ENCODE results near the gene GABBR2. TPM values are rescaled to one million over a fixed set of nuclear protein-coding genes. Genes with fewer than 3 reads are reported as not detected.

Gene GABBR2
- polyA plus RNA-seq, 1 of the 3 experiments (the other 2 are of a cell fraction) = not detected

- Histone ChIP-seq H3K9me3 (no peaks in the 10 kb centered on the region), H3K4me1 (ENCODE audit: control insufficient read depth in 1 of 2, insufficient read depth in 2 of 2, low read depth in 1 of 2, low read length in 1 of 2) (no peaks in the 10 kb centered on the region), H3K4me3 (ENCODE audit: low read depth in 2 of 2, low read length in 1 of 2) (no peak overlapping the region), H3K9me2 (no peaks in the 10 kb centered on the region), H4K20me1 (ENCODE audit: insufficient read depth) (no peaks in the 10 kb centered on the region), H3K79me2 (ENCODE audit: insufficient read depth) (no peaks in the 10 kb centered on the region), H3F3A (replicated peaks; ENCODE audit: insufficient read depth) (no peaks in the 10 kb centered on the region), H2AFZ (ENCODE audit: low read depth) (no peak overlapping the region), H3K27me3 (ENCODE audit: insufficient read depth) (peaks cover 14% of the 10 kb centered on the region; the same call in 1 of the 2 replicates), H3K27ac (ENCODE audit: low read depth in 2 of 2, low read length in 1 of 2) (no peak overlapping the region), H3K4me2 (no peak overlapping the region), H3K9ac (no peak overlapping the region), H3K36me3 (replicated peaks in 1 of 2; ENCODE audit: control insufficient read depth in 1 of 2, insufficient read depth in 2 of 2, low read length in 1 of 2) (no peaks in the 10 kb centered on the region)
- ChIA-PET CTCF (interaction anchor here (1.5 kb wide), 1 partner anchor 56 kb away, joined by 4 read pairs; no protein-coding TSS in a partner anchor), POLR2A (no interaction called here)
- DNase-seq = no peak
- TF ChIP-seq MEF2A (IDR thresholded peaks at IDR 0.05; ENCODE audit: borderline replicate concordance, low read depth) (no peak), RFX5 (IDR thresholded peaks at IDR 0.05; ENCODE audit: low read length) (no peak), TCF12 (IDR thresholded peaks at IDR 0.05) (no peak)
- 19% methylated on average over 4 of the region's 4 CpGs for WGBS (ENCODE audit: low lambda C conversion rate)
Observed at GRCh38 chr9:98720402-98720801, 11.7 kb upstream of the GABBR2 start.

GRCh38 chr9:98719055-98719454 is 10.3 kb upstream of the GABBR2 start:
- Histone ChIP-seq H3K9ac (no peak overlapping the region), H2AFZ (ENCODE audit: low read depth) (no peak overlapping the region), H3K4me1 (ENCODE audit: control insufficient read depth in 1 of 2, insufficient read depth in 2 of 2, low read depth in 1 of 2, low read length in 1 of 2) (no peaks in the 10 kb centered on the region), H3K27me3 (ENCODE audit: insufficient read depth) (peaks cover 21% of the 10 kb centered on the region; the same call in 1 of the 2 replicates), H3K79me2 (ENCODE audit: insufficient read depth) (no peaks in the 10 kb centered on the region), H3F3A (replicated peaks; ENCODE audit: insufficient read depth) (no peaks in the 10 kb centered on the region), H3K9me2 (no peaks in the 10 kb centered on the region), H4K20me1 (ENCODE audit: insufficient read depth) (no peaks in the 10 kb centered on the region), H3K9me3 (no peaks in the 10 kb centered on the region), H3K4me3 (ENCODE audit: low read depth in 2 of 2, low read length in 1 of 2) (no peak overlapping the region), H3K36me3 (replicated peaks in 1 of 2; ENCODE audit: control insufficient read depth in 1 of 2, insufficient read depth in 2 of 2, low read length in 1 of 2) (no peaks in the 10 kb centered on the region), H3K27ac (ENCODE audit: low read depth in 2 of 2, low read length in 1 of 2) (no peak overlapping the region), H3K4me2 (no peak overlapping the region)
- CTCF ChIA-PET = interaction anchor here (1.5 kb wide), 1 partner anchor 57 kb away, joined by 4 read pairs; no protein-coding TSS in a partner anchor
- 0% methylated on average over 2 of the region's 2 CpGs for WGBS (ENCODE audit: low lambda C conversion rate)
- peak; percentile 41 for DNase-seq
- POLR2A ChIA-PET = no interaction called here
- peak; percentile 38; the same call in 1 of the 2 replicates for TF ChIP-seq RCOR1 (IDR thresholded peaks at IDR 0.05; ENCODE audit: low read length)
- no peak for TF ChIP-seq FOXM1 (IDR thresholded peaks at IDR 0.05; ENCODE audit: low read depth)
- TF ChIP-seq ZBTB33 (IDR thresholded peaks at IDR 0.05; ENCODE audit: borderline replicate concordance, low read depth) = no peak
- TF ChIP-seq REST (IDR thresholded peaks at IDR 0.05; ENCODE audit: low read depth, low read length) = no peak
- peak; percentile 26 for TF ChIP-seq GATA2 (CRISPR knock-in tag; IDR thresholded peaks at IDR 0.05)
